ENCODE measurements around the gene RPS19BP1.

The RPS19BP1 gene

GRCh38 chr22:39576027-39576426 is 43.5 kb upstream of the RPS19BP1 start:
- no peak for TF ChIP-seq CTCF (IDR thresholded peaks at IDR 0.05; ENCODE audit: control insufficient read depth, extremely low read depth, insufficient read depth)
- no peak for DNase-seq (ENCODE audit: low read depth)
- H3K4me3 ChIP-seq (ENCODE audit: low read depth, low read length): no peak overlapping the region

- no peak for DNase-seq (ENCODE audit: low read depth)
- H3K4me3 ChIP-seq (ENCODE audit: low read depth, low read length): no peak overlapping the region
- TF ChIP-seq CTCF (IDR thresholded peaks at IDR 0.05; ENCODE audit: control insufficient read depth, extremely low read depth, insufficient read depth): no peak
Measured at GRCh38 chr22:39575552-39575825, 42.9 kb upstream of the RPS19BP1 start.

DNA sequence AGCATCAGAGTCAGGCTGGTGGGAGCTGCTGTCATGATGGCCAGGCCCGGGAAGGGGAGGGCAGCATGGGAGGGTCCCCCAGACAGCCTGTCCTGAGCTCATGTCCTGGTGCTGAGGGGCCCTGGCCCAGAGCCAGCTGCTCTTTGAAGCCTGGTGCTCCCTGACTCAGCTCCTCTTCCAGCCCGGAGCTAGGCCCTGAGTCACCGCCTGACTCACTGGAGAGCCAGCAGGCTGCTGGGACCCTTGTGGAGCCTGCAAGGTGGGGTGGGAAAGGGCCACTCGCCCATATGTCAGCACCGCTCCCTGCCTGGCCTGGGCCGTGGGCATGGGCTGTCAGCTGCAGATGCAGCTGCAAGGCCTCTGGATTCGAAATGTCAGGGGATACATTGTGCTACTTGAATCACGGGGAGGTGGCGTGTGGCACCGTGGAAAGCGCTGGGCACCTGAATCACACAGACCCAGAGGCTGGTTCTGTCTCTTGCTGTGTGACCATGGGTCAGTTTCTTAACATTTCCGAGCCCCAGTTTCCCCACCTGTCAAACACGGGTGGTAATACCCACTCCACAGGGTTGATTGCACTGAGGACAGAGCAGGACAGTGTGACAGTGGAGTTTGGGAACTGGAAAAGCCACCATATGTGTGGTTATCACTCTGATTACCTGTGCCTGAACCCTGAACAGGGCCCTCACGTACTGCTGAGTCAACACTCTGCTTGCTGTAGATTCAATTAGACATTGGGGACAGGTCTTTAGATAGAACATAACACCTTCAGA is 42.4 kb upstream of the RPS19BP1 start:
- no peak overlapping the region for H3K4me3 ChIP-seq (ENCODE audit: low read depth, low read length)
- TF ChIP-seq CTCF (IDR thresholded peaks at IDR 0.05; ENCODE audit: control insufficient read depth, extremely low read depth, insufficient read depth): no peak
- no peak for DNase-seq (ENCODE audit: low read depth)

DNA sequence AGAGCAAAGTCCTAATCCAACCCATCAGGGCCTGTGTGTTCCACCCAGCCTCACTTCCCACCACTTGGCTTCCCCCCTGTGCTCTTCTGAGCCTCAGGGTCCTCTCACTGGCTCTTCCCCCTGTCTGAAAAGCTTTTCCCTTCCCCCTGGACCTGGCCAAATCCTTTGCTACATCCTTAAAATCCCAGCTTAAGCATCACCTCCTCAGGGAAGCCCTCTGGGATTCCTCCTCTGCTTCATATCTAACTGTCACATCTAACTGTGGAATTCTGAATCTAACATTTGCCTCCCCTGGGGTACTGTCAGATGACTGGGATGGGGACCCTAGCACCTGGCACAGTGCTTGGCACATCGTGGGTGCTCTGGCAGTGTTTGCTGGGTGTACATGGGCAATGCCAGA is 39.0 kb upstream of the RPS19BP1 start:
- H3K4me3 ChIP-seq (ENCODE audit: low read depth, low read length): no peak overlapping the region
- no peak for DNase-seq (ENCODE audit: low read depth)
- TF ChIP-seq CTCF (IDR thresholded peaks at IDR 0.05; ENCODE audit: control insufficient read depth, extremely low read depth, insufficient read depth): no peak

DNA sequence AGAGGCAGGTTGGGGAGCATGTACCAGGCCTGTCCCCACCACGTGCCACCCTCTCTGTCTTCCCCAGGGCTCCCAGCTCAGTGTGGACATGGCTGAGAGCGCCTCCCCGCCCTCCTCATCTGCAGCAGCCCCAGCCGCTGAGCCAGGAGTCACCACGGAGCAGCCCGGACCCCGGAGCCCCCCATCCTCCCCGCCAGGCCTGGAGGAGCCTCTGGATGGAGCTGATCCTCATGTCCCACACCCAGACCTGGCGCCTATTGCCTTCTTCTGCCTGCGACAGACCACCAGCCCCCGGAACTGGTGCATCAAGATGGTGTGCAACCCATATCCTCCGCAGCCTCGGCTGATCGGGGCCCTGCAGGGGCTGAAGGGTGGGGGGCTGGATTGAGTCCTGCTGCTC is 38.1 kb upstream of the RPS19BP1 start, which contains the start of gene CACNA1I:
Gene CACNA1I, plus strand, starts transcription at position 89 of the 400 bp plus-strand sequence. Its CDS starts 0 bp downstream, at position 89.
- no peak for DNase-seq (ENCODE audit: low read depth)
- TF ChIP-seq CTCF (IDR thresholded peaks at IDR 0.05; ENCODE audit: control insufficient read depth, extremely low read depth, insufficient read depth): no peak
- H3K4me3 ChIP-seq (ENCODE audit: low read depth, low read length): no peak within 1 kb of the TSS

DNA sequence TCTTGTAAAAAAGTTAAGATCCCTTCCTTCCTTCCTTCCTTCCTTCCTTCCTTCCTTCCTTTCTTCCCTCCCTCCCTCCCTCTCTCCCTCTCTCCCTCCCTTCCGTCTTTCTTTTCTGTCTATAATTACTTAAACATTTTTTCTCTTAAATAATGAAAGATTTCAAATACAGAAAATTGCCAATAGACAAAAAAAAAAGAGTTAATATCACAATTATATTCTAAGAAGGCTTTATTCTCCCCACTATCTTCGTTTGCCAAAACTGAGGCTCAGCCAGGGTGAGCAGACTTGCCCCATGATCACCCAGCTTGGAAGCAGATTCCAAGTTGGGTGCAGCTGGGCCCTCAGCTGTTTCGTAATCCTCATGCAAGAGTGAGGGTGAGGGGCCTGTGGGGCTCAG is 37.7 kb upstream of the RPS19BP1 start:
- TF ChIP-seq CTCF (IDR thresholded peaks at IDR 0.05; ENCODE audit: control insufficient read depth, extremely low read depth, insufficient read depth): no peak
- no peak overlapping the region for H3K4me3 ChIP-seq (ENCODE audit: low read depth, low read length)
- DNase-seq (ENCODE audit: low read depth): no peak

GRCh38 chr22:39569066-39569465 is 36.5 kb upstream of the RPS19BP1 start:
- no peak for TF ChIP-seq CTCF (IDR thresholded peaks at IDR 0.05; ENCODE audit: control insufficient read depth, extremely low read depth, insufficient read depth)
- no peak for DNase-seq (ENCODE audit: low read depth)

More at GRCh38 chr22:39569066-39569465, 36.5 kb upstream of the RPS19BP1 start:
- H3K4me3 ChIP-seq (ENCODE audit: low read depth, low read length): no peak overlapping the region

All from LNCaP clone FGC (cell line).